Measurements from ENCODE around the gene OXSM. TPM values are rescaled to one million over a fixed set of nuclear protein-coding genes. Genes with fewer than 3 reads are reported as not detected.
A peak's percentile ranks its signal among the peaks of the same experiment; 100 is the strongest.

The OXSM gene
- total and polyA plus RNA-seq, 7 donors = 11.1 to 21.5 (median 13.3) TPM

GRCh38 chr3:25782938-25783660, 6.8 kb upstream of the OXSM start, which contains the start of gene NGLY1:
TSS of gene NGLY1 (minus strand) at chr3:25783443. CDS start at chr3:25783390, 53 bp downstream.
- Histone ChIP-seq H3K9me3 (no peaks in the 10 kb centered on the region), H3K27ac (peak within 1 kb of the TSS; percentile 96), H3K36me3 (ENCODE audit: insufficient read depth in 1 of 2, low read depth in 1 of 2) (peaks cover 0 to 6% of the 10 kb centered on the region in 2 donors), H3K4me1 (peaks cover 19% of the 10 kb centered on the region), H3K27me3 (ENCODE audit: insufficient read depth in 3 of 3, low read length in 2 of 3) (no peaks in the 10 kb centered on the region), H3K4me3 (peak within 1 kb of the TSS; percentile 93)
- TF ChIP-seq CTCF (IDR thresholded peaks at IDR 0.05) = peak; percentile 10
- 0% methylated on average over 34 to 71 of the region's 72 CpGs for WGBS, 3 donors
- peak; percentile 94 to 96 (median 95) for ATAC-seq
- DNase-seq = peak; percentile 87 to 93
- intact Hi-C loops (cut with DNase I) = loop anchor here (2.0 to 10.0 kb wide), 3 partner anchors 116 to 348 kb away; partner anchors contain the start of gene TOP2B (in 1 of the 2)

- Histone ChIP-seq H3K27ac (peak overlapping the region; percentile 96), H3K4me3 (peak overlapping the region; percentile 93), H3K4me1 (peaks cover 19% of the 10 kb centered on the region), H3K27me3 (ENCODE audit: insufficient read depth in 3 of 3, low read length in 2 of 3) (no peaks in the 10 kb centered on the region), H3K9me3 (no peaks in the 10 kb centered on the region), H3K36me3 (ENCODE audit: insufficient read depth in 1 of 2, low read depth in 1 of 2) (no peaks in the 10 kb centered on the region)
- ATAC-seq (peak; percentile 48 to 55 (median 52)), DNase-seq (no peak)
- no peak for TF ChIP-seq CTCF (IDR thresholded peaks at IDR 0.05)
- WGBS, 3 donors = 18 to 24% (median 19%) methylated on average over 29 to 34 of the region's 34 CpGs
- intact Hi-C loops (cut with DNase I) = loop anchor here (2.0 to 10.0 kb wide), 3 partner anchors 117 to 349 kb away; partner anchors contain the start of gene TOP2B (in 1 of the 2)
Observed at GRCh38 chr3:25783661-25784512, 6.0 kb upstream of the OXSM start.

- Histone ChIP-seq H3K27ac (peak overlapping the region; percentile 1), H3K27me3 (ENCODE audit: insufficient read depth in 3 of 3, low read length in 2 of 3) (no peaks in the 10 kb centered on the region), H3K9me3 (no peaks in the 10 kb centered on the region), H3K4me3 (no peak overlapping the region), H3K4me1 (peaks cover 19% of the 10 kb centered on the region), H3K36me3 (ENCODE audit: insufficient read depth in 1 of 2, low read depth in 1 of 2) (no peaks in the 10 kb centered on the region)
- 79 to 96% (median 93%) methylated on average over 1 of the region's 1 CpG for WGBS, 3 donors
- DNase-seq (no peak), ATAC-seq (no peak)
- no peak for TF ChIP-seq CTCF (IDR thresholded peaks at IDR 0.05)
- intact Hi-C loops (cut with DNase I) = loop anchor here in 1 of 2 donors (5.0 to 10.0 kb wide), 2 partner anchors 123 to 350 kb away; partner anchors contain the start of gene TOP2B
Observed at GRCh38 chr3:25784971-25785370, 4.9 kb upstream of the OXSM start.

- no peak for DNase-seq
- Histone ChIP-seq H3K4me3 (no peak overlapping the region), H3K9me3 (no peaks in the 10 kb centered on the region), H3K27ac (no peak overlapping the region), H3K36me3 (ENCODE audit: insufficient read depth in 1 of 2, low read depth in 1 of 2) (no peaks in the 10 kb centered on the region), H3K27me3 (ENCODE audit: insufficient read depth in 3 of 3, low read length in 2 of 3) (no peaks in the 10 kb centered on the region), H3K4me1 (peaks cover 24% of the 10 kb centered on the region)
- ATAC-seq = no peak
- no peak for TF ChIP-seq CTCF (IDR thresholded peaks at IDR 0.05)
- intact Hi-C loops (cut with DNase I) = loop anchor here in 1 of 2 donors (10.0 kb wide), 1 partner anchor 351 kb away; no protein-coding TSS in a partner anchor
- 88 to 91% (median 90%) methylated on average over 3 of the region's 3 CpGs for WGBS, 3 donors
Observed at GRCh38 chr3:25785826-25786225, 4.1 kb upstream of the OXSM start.

Data from psoas muscle (tissue), 8 donors.